Stimulated activated CD4-positive, alpha-beta T cell treated with anti-CD3 and anti-CD28 coated beads, Interleukin-1b, Interleukin-23, amount 100 ng/mL, for 48 hours (primary cell): Measurements from ENCODE around the gene PHLDB1.

Source experiments
- DNase-seq: peaks from one replicate; pipeline ENCODE4 v3.0.0-alpha.2; 2020

The PHLDB1 gene

DNA sequence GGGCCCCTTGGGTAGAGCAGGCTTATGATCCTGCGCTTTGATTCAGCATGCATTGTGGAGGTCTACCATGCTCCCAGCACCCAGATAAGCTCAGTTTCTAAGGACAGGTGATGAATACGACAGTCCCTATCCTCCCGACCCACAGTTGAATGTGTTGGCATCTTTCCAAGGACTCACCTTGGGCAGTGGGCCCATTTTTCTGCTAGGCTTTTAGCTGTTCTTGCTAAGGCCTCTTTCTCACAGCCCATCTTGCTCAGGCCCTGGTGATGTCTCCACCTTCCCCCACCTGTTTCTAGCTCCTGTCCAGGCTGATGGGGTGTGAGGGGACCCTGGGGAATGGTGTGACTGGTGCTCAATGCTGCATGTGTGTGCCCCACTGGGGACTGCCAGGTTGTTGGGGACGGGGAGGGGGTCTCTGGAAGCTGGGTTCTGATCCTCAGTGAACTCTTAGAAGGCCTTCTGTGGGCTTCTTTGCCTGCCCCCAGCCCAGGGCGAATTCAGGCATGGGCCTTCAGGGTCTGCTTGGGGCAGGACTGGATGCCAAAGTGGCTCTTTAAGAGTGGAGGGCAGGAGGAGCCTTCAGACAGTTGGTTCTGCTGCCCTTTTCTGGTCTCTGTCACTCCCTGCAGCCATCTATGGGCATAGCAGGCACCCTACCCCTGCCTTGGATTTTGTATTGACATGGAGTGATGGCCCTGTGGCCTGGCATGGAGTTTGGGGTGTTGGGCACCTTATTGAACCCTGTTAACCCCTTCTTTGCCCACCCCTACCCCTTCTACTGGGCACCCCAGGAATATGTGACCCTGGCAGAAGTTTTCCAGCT, 33.1 kb downstream of the PHLDB1 start:
- no peak for DNase-seq

GRCh38 chr11:118641397-118642019, 34.1 kb downstream of the PHLDB1 start:
- no peak for DNase-seq

- DNase-seq = no peak
These were observed 36.0 kb downstream of the PHLDB1 start for GRCh38 chr11:118643142-118643994.

DNA sequence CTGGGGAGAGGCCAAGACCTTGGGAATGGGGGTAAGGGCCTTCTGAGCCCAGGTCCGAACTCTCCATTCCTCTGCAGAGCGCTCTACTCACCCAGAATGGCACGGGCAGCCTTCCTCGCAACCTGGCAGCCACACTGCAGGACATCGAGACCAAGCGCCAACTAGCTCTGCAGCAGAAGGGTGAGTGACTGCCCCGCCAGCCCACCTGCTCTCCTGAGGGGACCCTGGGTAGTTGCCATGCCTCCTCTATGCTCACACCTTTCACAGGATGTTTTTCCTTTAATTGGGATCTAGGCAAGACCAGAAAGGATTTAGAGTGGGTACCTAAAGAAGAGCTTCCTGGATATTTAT, 36.6 kb downstream of the PHLDB1 start:
- DNase-seq = no peak

DNA sequence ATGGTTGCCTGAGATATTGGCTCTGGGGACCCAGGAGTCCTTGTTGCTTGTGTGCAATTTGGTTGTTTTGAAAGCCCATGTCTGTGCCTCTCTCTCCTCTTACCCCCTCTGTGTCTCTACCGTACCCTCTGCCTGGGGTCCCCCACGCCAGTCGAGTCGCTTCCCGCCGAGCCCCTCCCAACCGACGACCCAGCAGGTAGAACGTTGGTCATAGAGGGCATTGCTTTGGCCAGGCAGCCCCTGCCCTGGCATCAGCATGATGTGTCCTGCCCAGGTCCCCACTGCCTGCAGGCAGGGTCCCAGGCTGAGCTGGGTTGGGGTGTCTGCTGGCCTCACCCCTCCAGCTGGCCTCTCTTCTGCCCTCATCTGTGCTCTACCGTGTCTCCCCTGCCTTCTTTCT, 37.1 kb downstream of the PHLDB1 start:
- no peak for DNase-seq

- no peak for DNase-seq
These were observed 37.8 kb downstream of the PHLDB1 start for GRCh38 chr11:118645066-118645715.

- no peak for DNase-seq
These were observed 39.0 kb downstream of the PHLDB1 start for GRCh38 chr11:118646393-118646792.

- no peak for DNase-seq
These were observed 40.9 kb downstream of the PHLDB1 start for GRCh38 chr11:118648291-118648690.

DNA sequence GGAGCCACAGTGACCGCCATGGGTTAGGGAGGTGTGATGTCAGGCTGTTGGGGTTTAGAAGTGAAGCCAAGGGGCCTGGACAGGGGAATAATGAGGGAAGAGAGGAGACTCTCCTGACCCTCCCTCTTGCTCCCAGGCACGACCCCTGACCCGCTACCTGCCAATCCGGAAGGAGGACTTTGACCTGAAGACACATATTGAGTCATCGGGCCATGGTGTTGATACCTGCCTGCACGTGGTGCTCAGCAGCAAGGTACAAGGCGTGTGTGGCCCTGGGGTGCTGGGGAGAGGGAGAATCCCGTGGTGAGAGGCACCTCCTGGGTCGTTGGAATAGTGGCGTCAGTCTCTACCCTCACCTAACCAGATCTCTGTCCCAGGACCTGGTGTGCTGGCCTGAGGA, 42.5 kb downstream of the PHLDB1 start:
- no peak for DNase-seq

- no peak for DNase-seq
These were observed 43.0 kb downstream of the PHLDB1 start for GRCh38 chr11:118650366-118650765.

DNA sequence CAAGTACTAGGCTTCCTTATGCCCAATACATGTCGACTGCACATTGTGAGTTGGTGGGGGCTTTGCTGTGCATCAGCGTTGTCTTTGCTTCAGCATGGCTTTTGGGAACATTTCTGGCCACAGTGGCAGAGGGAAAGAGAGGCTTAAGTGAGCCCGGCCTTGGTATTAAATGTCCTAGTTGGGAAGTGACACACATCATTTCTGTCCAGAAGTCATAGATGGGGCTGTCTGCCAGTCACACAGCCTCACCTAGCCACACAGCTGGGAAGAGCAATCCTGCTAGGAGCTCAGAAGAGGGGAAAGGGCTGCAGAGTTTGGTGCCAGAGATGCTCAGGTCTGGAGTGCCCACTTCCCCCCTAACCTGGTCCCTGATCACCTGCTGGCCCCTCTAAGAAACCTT, 44.4 kb downstream of the PHLDB1 start:
- DNase-seq = no peak

DNA sequence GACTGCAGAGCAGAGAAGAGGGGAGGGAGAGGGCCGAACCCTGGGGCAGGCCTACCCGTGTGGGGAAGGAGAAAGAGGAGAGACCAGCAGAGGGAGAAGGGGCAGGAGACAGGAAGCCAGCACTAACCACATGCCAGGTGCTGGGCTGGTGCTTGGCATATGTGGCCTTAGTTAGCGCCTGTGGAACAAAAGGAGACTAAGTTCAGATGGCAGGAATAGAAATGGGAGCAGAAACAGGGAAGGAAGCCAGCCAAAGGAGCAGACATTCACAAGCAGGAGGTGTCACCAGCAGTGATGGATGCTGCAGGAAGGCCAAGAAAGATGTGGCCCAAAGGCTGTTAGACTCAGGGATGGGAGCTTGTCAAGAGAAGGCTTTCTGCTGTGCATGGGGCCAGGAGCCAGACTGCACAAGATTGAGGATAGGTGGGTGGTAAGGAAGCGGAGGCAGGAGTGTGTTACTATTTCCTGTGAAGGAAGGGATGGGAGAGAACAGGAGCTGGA, 45.3 kb downstream of the PHLDB1 start:
- DNase-seq = no peak

DNA sequence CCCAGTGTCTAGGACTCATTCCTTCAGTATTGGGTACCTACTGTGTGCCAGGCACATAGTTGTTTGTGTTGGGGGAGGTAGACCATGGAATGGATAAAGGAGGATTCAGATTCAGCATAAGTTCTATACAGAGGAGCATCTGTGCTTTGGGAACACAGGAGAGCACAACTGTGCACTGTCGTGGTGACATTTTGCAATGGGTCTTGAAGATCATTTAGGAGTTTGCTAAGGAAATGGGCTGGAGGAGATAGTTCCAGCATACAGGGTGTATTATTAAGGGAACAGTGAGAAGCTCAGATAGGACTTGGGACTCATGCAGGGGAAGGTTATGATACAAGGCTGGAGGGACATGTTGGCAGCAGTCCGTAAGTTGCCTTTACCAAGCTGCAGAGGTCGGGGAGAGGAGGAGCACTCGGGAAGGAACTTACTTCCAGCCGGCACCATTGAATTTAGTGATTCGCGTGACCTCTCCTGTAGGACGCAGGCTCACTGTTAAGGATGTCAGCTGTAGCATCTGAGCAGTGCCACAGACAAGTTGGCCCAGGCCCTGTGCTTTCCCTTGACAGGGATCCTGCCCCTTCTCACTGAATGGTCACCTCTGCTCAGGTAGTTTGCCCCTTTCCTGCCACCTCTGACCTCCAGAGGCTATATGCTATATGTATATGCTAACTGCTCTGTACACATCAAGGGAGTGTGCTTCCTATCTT, 46.4 kb downstream of the PHLDB1 start:
- no peak for DNase-seq

GRCh38 chr11:118655486-118656190, 48.2 kb downstream of the PHLDB1 start:
- no peak for DNase-seq

- DNase-seq = no peak
These were observed 49.2 kb downstream of the PHLDB1 start for GRCh38 chr11:118656563-118657165.

DNA sequence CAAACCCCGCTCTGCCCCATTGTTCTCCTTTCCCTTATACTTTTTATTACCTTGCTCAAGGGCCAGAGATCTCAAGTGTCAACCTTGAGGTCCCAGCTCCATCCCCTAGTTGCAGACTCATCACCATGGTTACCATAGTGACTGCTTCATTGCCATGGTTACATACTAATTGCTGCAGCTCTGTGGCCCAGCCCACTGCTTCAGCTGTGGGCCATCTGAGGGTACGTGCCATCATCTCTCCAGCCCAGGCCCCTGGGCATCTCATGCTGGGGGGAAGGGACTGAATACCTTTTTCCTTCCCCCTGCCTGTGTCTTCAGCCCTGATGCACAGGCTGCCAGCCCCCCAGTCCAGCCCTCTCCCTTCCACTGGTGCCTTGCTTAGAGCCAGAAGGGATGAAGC, 49.8 kb downstream of the PHLDB1 start:
- DNase-seq = no peak

DNA sequence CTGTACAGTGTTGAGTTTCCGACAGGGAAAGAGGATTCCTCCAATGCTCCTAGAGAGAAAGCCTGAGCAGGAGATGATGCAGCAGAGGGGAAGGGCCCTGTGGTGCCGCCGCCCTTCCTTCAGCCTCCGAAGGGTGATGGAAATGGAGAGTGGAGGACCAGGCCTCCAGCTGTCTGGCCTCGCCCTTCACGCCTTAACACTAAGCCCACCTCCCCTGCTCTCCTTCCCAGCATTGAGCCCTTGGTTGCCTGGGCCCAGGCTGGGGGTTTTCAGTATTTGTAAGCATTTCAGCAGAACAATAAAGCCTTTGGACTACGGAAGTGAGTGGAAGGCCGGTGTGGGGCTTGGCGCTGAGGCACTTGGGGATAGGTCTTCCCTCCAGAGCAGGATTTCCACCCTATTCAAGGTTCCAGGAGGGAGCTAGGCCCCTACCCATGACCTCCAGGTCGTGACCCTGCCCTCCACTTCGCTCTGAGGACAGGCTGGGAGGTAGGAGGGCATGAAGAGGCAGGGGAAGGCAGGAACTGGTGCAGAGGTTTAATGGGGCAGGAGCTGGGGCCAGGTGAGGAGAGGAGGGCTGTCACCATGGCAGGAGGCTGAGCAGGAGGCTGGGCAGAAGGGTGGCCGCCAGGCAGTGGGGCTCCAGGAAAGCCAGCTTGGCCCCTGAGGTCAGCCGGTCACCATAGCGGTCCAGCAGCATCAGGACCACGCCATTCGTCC, 50.5 kb downstream of the PHLDB1 start:
- no peak for DNase-seq

DNA sequence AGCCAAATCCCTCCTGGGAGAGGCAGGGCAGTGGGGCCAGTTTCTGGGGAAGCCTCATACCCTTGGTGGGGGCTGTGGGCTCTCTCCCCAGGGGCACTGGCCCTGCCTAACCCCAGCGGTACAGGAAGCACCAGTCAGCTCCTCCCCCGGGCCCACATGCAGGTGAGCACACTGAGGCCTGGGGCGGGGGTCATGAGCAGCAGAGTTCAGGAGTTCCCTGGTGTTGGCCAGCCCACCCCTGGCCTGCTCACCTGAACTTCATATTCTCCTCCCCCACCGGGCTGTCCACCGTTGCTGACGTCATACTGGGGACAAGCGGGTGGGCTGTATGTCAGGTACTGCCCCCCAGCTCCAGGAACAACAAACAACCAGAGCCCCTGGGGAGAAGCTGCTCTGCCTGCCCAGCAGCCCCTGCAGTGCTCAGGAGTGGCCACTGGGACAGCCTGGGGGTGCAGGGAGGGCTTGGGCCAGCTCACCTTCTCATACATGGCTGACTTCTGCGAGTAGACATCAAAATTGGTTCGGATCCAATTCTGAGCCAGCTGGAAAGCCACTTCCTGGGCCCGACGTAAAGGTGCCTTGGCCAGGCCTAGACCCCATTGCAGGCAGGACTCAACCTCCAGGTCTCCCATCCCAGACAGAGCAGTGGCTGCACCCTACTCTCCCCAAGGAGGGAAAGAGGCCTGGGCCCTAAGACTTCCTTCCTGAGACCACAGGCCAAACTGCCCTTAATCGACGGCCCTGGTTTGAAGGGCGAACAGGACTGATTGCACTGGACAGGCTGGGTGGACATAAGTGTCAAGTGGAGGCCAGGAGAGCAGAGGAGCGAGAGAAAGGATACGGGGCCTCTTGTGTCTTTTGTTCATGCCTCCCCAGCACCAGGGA, 51.3 kb downstream of the PHLDB1 start:
- no peak for DNase-seq

GRCh38 chr11:118659314-118659952, 52.0 kb downstream of the PHLDB1 start:
- peak; percentile 92 for DNase-seq
